ENCODE measurements around the gene CXCR1.
"Not testable (repeated sequence)": the region's sequence is repeated elsewhere in the genome, so short reads cannot be mapped to it uniquely, and the experiment has no call there.

DNA sequence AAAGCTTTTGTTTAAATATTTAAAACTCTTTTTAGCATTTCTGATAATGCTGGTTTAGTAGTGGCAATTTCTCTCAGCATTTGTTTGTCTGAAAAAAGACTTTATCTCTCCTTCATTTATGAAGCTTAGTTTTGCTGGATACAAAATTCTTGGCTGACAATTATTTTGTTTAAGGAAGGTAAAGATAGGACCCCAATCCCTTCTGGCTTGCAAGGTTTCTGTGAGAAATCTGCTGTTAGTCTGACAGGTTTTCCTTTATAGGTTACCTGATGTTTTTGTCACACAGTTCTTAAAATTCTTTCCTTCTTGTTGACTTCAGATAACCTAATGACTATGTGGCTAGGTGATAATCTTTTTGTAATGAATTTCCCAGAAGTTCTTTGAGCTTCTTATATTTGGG lies 44.5 kb downstream of the CXCR1 start:
- TF ChIP-seq SMAD4 (CRISPR knock-in tag; conservative IDR thresholded peaks at IDR 0.05); RB1 (IDR thresholded peaks at IDR 0.05; ENCODE audit: low read depth); CTCF (IDR thresholded peaks at IDR 0.05 in 2 of 3, conservative IDR thresholded peaks at IDR 0.05 in 1 of 3; ENCODE audit: insufficient read depth in 2 of 3, low read depth in 1 of 3, low read length in 3 of 3); RBM25 (IDR thresholded peaks at IDR 0.05; ENCODE audit: low read depth, low read length, severe bottlenecking); CBX5 (IDR thresholded peaks at IDR 0.05; ENCODE audit: borderline replicate concordance, low read depth); REST (IDR thresholded peaks at IDR 0.05; ENCODE audit: borderline replicate concordance); REST (CRISPR knock-in tag; IDR thresholded peaks at IDR 0.05; ENCODE audit: low read depth); NR2C2 (CRISPR knock-in tag; IDR thresholded peaks at IDR 0.05); NR2C2 (tag; IDR thresholded peaks at IDR 0.05): not testable (repeated sequence)
- TF ChIP-seq, protein P1, sequence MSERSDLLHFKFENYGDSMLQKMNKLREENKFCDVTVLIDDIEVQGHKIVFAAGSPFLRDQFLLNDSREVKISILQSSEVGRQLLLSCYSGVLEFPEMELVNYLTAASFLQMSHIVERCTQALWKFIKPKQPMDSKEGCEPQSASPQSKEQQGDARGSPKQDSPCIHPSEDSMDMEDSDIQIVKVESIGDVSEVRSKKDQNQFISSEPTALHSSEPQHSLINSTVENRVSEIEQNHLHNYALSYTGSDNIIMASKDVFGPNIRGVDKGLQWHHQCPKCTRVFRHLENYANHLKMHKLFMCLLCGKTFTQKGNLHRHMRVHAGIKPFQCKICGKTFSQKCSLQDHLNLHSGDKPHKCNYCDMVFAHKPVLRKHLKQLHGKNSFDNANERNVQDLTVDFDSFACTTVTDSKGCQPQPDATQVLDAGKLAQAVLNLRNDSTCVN (CRISPR knock-in tag; IDR thresholded peaks at IDR 0.05): not testable (repeated sequence)
